Karpas-422 (cell line): ENCODE measurements around the gene IL10. TPM values are rescaled to one million over a fixed set of nuclear protein-coding genes. Genes with fewer than 3 reads are reported as not detected.

Experiments used
- DNase-seq: peaks from one replicate; pipeline ENCODE4 v3.0.0-alpha.2; 2015
- H2AFZ ChIP-seq: fragments of 200-600 bp; sonication (generic); 2 replicates; pipeline ENCODE4 v1.6.1; 2014; ENCODE audit warnings: antibody characterized with exemption, low read length, mixed read lengths
- H3K27ac ChIP-seq: fragments of 200-600 bp; sonication (generic); 2 replicates; pipeline ENCODE4 v1.5.1; 2014; ENCODE audit warnings: mild to moderate bottlenecking, low read length, moderate library complexity
- H3K27me3 ChIP-seq: fragments of 200-600 bp; sonication (generic); 2 replicates; pipeline ENCODE4 v1.6.1; 2014; ENCODE audit warnings: low read length, mixed read lengths
- H3K36me3 ChIP-seq: fragments of 200-600 bp; sonication (generic); 2 replicates; pipeline ENCODE4 v1.6.1; 2014; ENCODE audit warnings: low read length, mixed read lengths; ENCODE audit not compliant: insufficient read depth
- H3K4me1 ChIP-seq: fragments of 200-600 bp; sonication (generic); 2 replicates; pipeline ENCODE4 v1.6.1; 2014; ENCODE audit warnings: mild to moderate bottlenecking, low read length, mixed read lengths
- H3K4me2 ChIP-seq: fragments of 200-600 bp; sonication (generic); 2 replicates; pipeline ENCODE4 v1.6.1; 2014; ENCODE audit warnings: low read length, low read depth, mild to moderate bottlenecking; ENCODE audit not compliant: poor library complexity, severe bottlenecking
- H3K4me3 ChIP-seq: fragments of 200-600 bp; sonication (generic); 2 replicates; pipeline ENCODE4 v1.5.1; 2014; ENCODE audit warnings: mild to moderate bottlenecking, antibody characterized with exemption, low read length, mixed read lengths
- H3K79me2 ChIP-seq: fragments of 200-600 bp; sonication (generic); 2 replicates; pipeline ENCODE4 v1.6.1; 2014; ENCODE audit warnings: mild to moderate bottlenecking, low read length, mixed read lengths
- H3K9ac ChIP-seq: fragments of 200-600 bp; sonication (generic); 2 replicates; pipeline ENCODE4 v1.6.0; 2014; ENCODE audit warnings: low read length
- H3K9me2 ChIP-seq: fragments of 200-600 bp; sonication (generic), shearing (Covaris generic); replicated peaks from 2 replicates; pipeline ENCODE4 v1.6.0; 2014; ENCODE audit warnings: mild to moderate bottlenecking, low read length, moderate library complexity; ENCODE audit not compliant: insufficient read depth
- H3K9me3 ChIP-seq: fragments of 300-700, 200-600 bp; sonication (generic); 2 replicates; pipeline ENCODE4 v1.6.1; 2014; ENCODE audit warnings: low read length, mixed read lengths
- H4K20me1 ChIP-seq: fragments of 200-600 bp; sonication (generic); 2 replicates; pipeline ENCODE4 v1.6.1; 2014; ENCODE audit warnings: mild to moderate bottlenecking, antibody characterized with exemption, low read length, low read depth; ENCODE audit not compliant: insufficient read depth
- total RNA-seq: library from RNA; depleted of rRNA; stranded (reverse); fragments of >200 nt; shearing (Covaris generic); gene quantifications from 2 replicates; pipeline ENCODE4 v1.2.3, GENCODE V29; 2014; ENCODE audit warnings: low replicate concordance

IL10 gene
- total RNA-seq, 1 experiment from 2014 or later: not detected

- Histone ChIP-seq H3K9me3 (no peaks in the 10 kb centered on the region), H4K20me1 (no peaks in the 10 kb centered on the region), H3K27me3 (no peaks in the 10 kb centered on the region), H3K9ac (no peak overlapping the region), H3K79me2 (no peaks in the 10 kb centered on the region), H2AFZ (no peak overlapping the region), H3K4me3 (no peak overlapping the region), H3K9me2 (no peaks in the 10 kb centered on the region), H3K4me1 (no peaks in the 10 kb centered on the region), H3K36me3 (no peaks in the 10 kb centered on the region), H3K27ac (no peak overlapping the region), H3K4me2 (no peak overlapping the region)
- no peak for DNase-seq
Measured at GRCh38 chr1:206804156-206804737, 32.0 kb upstream of the IL10 start.

- no peak for DNase-seq
- no peaks in the 10 kb centered on the region for H3K36me3 ChIP-seq
- H2AFZ ChIP-seq: no peak overlapping the region
- no peaks in the 10 kb centered on the region for H3K9me3 ChIP-seq
- no peak overlapping the region for H3K9ac ChIP-seq
- H3K27ac ChIP-seq: no peak overlapping the region
- no peaks in the 10 kb centered on the region for H3K79me2 ChIP-seq
- no peaks in the 10 kb centered on the region for H3K4me1 ChIP-seq
- H3K27me3 ChIP-seq: no peaks in the 10 kb centered on the region
- no peak overlapping the region for H3K4me2 ChIP-seq
- no peak overlapping the region for H3K4me3 ChIP-seq
- H3K9me2 ChIP-seq: no peaks in the 10 kb centered on the region
- H4K20me1 ChIP-seq: no peaks in the 10 kb centered on the region
Measured at GRCh38 chr1:206803221-206803730, 31.0 kb upstream of the IL10 start.

GRCh38 chr1:206802401-206802800 is 30.1 kb upstream of the IL10 start:
- Histone ChIP-seq H3K4me2 (no peak overlapping the region), H3K4me3 (no peak overlapping the region), H3K27me3 (no peaks in the 10 kb centered on the region), H4K20me1 (no peaks in the 10 kb centered on the region), H2AFZ (no peak overlapping the region), H3K9me3 (no peaks in the 10 kb centered on the region), H3K36me3 (no peaks in the 10 kb centered on the region), H3K4me1 (no peaks in the 10 kb centered on the region), H3K27ac (no peak overlapping the region), H3K79me2 (no peaks in the 10 kb centered on the region), H3K9me2 (no peaks in the 10 kb centered on the region), H3K9ac (no peak overlapping the region)
- DNase-seq: no peak

GRCh38 chr1:206801467-206801866 is 29.2 kb upstream of the IL10 start:
- H3K4me2 ChIP-seq: no peak overlapping the region
- H3K9me3 ChIP-seq: no peaks in the 10 kb centered on the region
- no peaks in the 10 kb centered on the region for H3K27me3 ChIP-seq
- no peak for DNase-seq
- no peaks in the 10 kb centered on the region for H4K20me1 ChIP-seq
- H3K4me3 ChIP-seq: no peak overlapping the region
- no peak overlapping the region for H2AFZ ChIP-seq
- no peaks in the 10 kb centered on the region for H3K4me1 ChIP-seq
- H3K27ac ChIP-seq: no peak overlapping the region
- H3K9me2 ChIP-seq: no peaks in the 10 kb centered on the region
- H3K79me2 ChIP-seq: no peaks in the 10 kb centered on the region
- no peaks in the 10 kb centered on the region for H3K36me3 ChIP-seq
- H3K9ac ChIP-seq: no peak overlapping the region

GRCh38 chr1:206800891-206801290 is 28.6 kb upstream of the IL10 start:
- H3K9me3 ChIP-seq: no peaks in the 10 kb centered on the region
- no peak for DNase-seq
- H4K20me1 ChIP-seq: no peaks in the 10 kb centered on the region
- H3K36me3 ChIP-seq: no peaks in the 10 kb centered on the region
- H3K4me1 ChIP-seq: no peaks in the 10 kb centered on the region
- no peak overlapping the region for H2AFZ ChIP-seq
- H3K4me3 ChIP-seq: no peak overlapping the region
- H3K4me2 ChIP-seq: no peak overlapping the region
- no peak overlapping the region for H3K27ac ChIP-seq
- H3K79me2 ChIP-seq: no peaks in the 10 kb centered on the region
- H3K9ac ChIP-seq: no peak overlapping the region
- no peaks in the 10 kb centered on the region for H3K27me3 ChIP-seq
- H3K9me2 ChIP-seq: no peaks in the 10 kb centered on the region

- no peaks in the 10 kb centered on the region for H3K4me1 ChIP-seq
- no peaks in the 10 kb centered on the region for H3K79me2 ChIP-seq
- no peak overlapping the region for H3K4me2 ChIP-seq
- H3K9ac ChIP-seq: no peak overlapping the region
- H2AFZ ChIP-seq: no peak overlapping the region
- no peaks in the 10 kb centered on the region for H3K9me2 ChIP-seq
- DNase-seq: no peak
- H4K20me1 ChIP-seq: no peaks in the 10 kb centered on the region
- H3K4me3 ChIP-seq: no peak overlapping the region
- H3K9me3 ChIP-seq: no peaks in the 10 kb centered on the region
- H3K36me3 ChIP-seq: no peaks in the 10 kb centered on the region
- no peaks in the 10 kb centered on the region for H3K27me3 ChIP-seq
- no peak overlapping the region for H3K27ac ChIP-seq
Measured at GRCh38 chr1:206800411-206800810, 28.1 kb upstream of the IL10 start.

- Histone ChIP-seq H3K36me3 (no peaks in the 10 kb centered on the region), H4K20me1 (no peaks in the 10 kb centered on the region), H3K4me3 (no peak overlapping the region), H3K4me2 (no peak overlapping the region), H3K9me2 (no peaks in the 10 kb centered on the region), H3K4me1 (no peaks in the 10 kb centered on the region), H2AFZ (no peak overlapping the region), H3K27ac (no peak overlapping the region), H3K9me3 (no peaks in the 10 kb centered on the region), H3K79me2 (no peaks in the 10 kb centered on the region), H3K9ac (no peak overlapping the region), H3K27me3 (no peaks in the 10 kb centered on the region)
- DNase-seq: no peak
Measured at GRCh38 chr1:206799311-206799710, 27.0 kb upstream of the IL10 start.

- Histone ChIP-seq H3K9ac (no peak overlapping the region), H3K9me3 (no peaks in the 10 kb centered on the region), H3K4me1 (no peaks in the 10 kb centered on the region), H3K79me2 (no peaks in the 10 kb centered on the region), H4K20me1 (no peaks in the 10 kb centered on the region), H2AFZ (no peak overlapping the region), H3K36me3 (no peaks in the 10 kb centered on the region), H3K4me3 (no peak overlapping the region), H3K9me2 (no peaks in the 10 kb centered on the region), H3K27me3 (no peaks in the 10 kb centered on the region), H3K4me2 (no peak overlapping the region), H3K27ac (no peak overlapping the region)
- DNase-seq: no peak
Measured at GRCh38 chr1:206798384-206798996, 26.2 kb upstream of the IL10 start.
